IMR-90 (cell line): Measurements from ENCODE around the gene DUSP10. TPM values are rescaled to one million over a fixed set of nuclear protein-coding genes. Genes with fewer than 3 reads are reported as not detected.

ENCODE experiments used
- ATAC-seq: fragments of 200-7000 bp; cut with Tn5 transposase; 2 replicates; pipeline ENCODE4 v1.9.1; 2020; ENCODE audit warnings: low read depth, mild to moderate bottlenecking, moderate library complexity
- BruUV-seq: library from RNA; stranded (reverse); fragments of 400-500 nt; replicated peaks from 2 replicates; lab custom pipeline; 2021; lab: Mats Ljungman, UMichigan
- CTCF ChIA-PET: fragments of 300-600 bp; formaldehyde crosslinking; extraction: SDS; loops from one replicate; lab custom pipeline; 2021; ENCODE audit warnings: antibody characterized with exemption; lab: Yijun Ruan, JAX
- POLR2A ChIA-PET: fragments of 300-600 bp; sonication (Branson Sonifier 250); formaldehyde crosslinking; loops from one replicate; lab custom pipeline; 2022; ENCODE audit warnings: antibody characterized with exemption; ENCODE audit not compliant: unreplicated experiment; lab: Charles Lee
- DNase-seq: peaks from one replicate; pipeline ENCODE4 v3.0.0; 2013
- H2AFZ ChIP-seq: replicated peaks from 2 replicates; pipeline ENCODE3; 2013; ENCODE audit warnings: low read length, mild to moderate bottlenecking; ENCODE audit not compliant: poor library complexity
- H2AK5ac ChIP-seq: 2 replicates; pipeline ENCODE4 v1.6.1; 2013; ENCODE audit warnings: low read depth, low read length, inconsistent platforms
- H2AK9ac ChIP-seq: replicated peaks from 2 replicates; pipeline ENCODE3; 2013; ENCODE audit warnings: mild to moderate bottlenecking, low read depth, low read length, moderate library complexity; ENCODE audit not compliant: poor library complexity
- H2BK120ac ChIP-seq: 2 replicates; pipeline ENCODE4 v1.6.1; 2013; ENCODE audit warnings: low read depth, low read length, inconsistent platforms
- H2BK15ac ChIP-seq: 3 replicates; pipeline ENCODE4 v1.6.1; 2013; ENCODE audit warnings: low read depth, low read length, inconsistent platforms
- H2BK20ac ChIP-seq: 2 replicates; pipeline ENCODE4 v1.6.1; 2013; ENCODE audit warnings: low read depth, mild to moderate bottlenecking, inconsistent platforms, low read length, moderate library complexity
- H2BK5ac ChIP-seq: 2 replicates; pipeline ENCODE4 v1.6.1; 2013; ENCODE audit warnings: mild to moderate bottlenecking, low read depth, low read length, inconsistent platforms; ENCODE audit not compliant: poor library complexity, severe bottlenecking
- H3K14ac ChIP-seq: replicated peaks from 2 replicates; pipeline ENCODE4 v1.6.1; 2013; ENCODE audit warnings: low read depth, low read length, inconsistent platforms
- H3K18ac ChIP-seq: 2 replicates; pipeline ENCODE4 v1.6.1; 2013; ENCODE audit warnings: low read depth, low read length, control low read depth
- H3K23ac ChIP-seq: 2 replicates; pipeline ENCODE4 v1.6.1; 2013; ENCODE audit warnings: low read depth, low read length, inconsistent platforms
- H3K27ac ChIP-seq: 2 replicates; pipeline ENCODE4 v1.5.1; 2013; ENCODE audit warnings: mild to moderate bottlenecking, control low read depth, low read length; ENCODE audit not compliant: insufficient read depth
- H3K27me3 ChIP-seq: 2 replicates; pipeline ENCODE4 v1.6.1; 2013; ENCODE audit warnings: low read length; ENCODE audit not compliant: control insufficient read depth, insufficient read depth
- H3K36me3 ChIP-seq: 2 replicates; pipeline ENCODE4 v1.6.1; 2013; ENCODE audit warnings: low read length, mixed read lengths; ENCODE audit not compliant: control insufficient read depth, insufficient read depth
- H3K4ac ChIP-seq: 2 replicates; pipeline ENCODE4 v1.6.1; 2013; ENCODE audit warnings: low read depth, low read length, inconsistent platforms
- H3K4me1 ChIP-seq: 2 replicates; pipeline ENCODE4 v1.6.1; 2013; ENCODE audit warnings: low read length, mixed read lengths; ENCODE audit not compliant: control insufficient read depth, insufficient read depth
- H3K4me2 ChIP-seq: 2 replicates; pipeline ENCODE4 v1.6.1; 2013; ENCODE audit warnings: low read depth, mild to moderate bottlenecking, control low read depth, low read length, moderate library complexity
- H3K4me3 ChIP-seq: 2 replicates; pipeline ENCODE4 v1.5.1; 2013; ENCODE audit warnings: low read depth, mild to moderate bottlenecking, control low read depth, low read length, moderate library complexity; ENCODE audit not compliant: insufficient read depth
- H3K56ac ChIP-seq: 2 replicates; pipeline ENCODE4 v1.6.1; 2013; ENCODE audit warnings: low read length, inconsistent platforms; ENCODE audit not compliant: insufficient read depth; ENCODE audit errors: extremely low read depth
- H3K79me1 ChIP-seq, 2 experiments: 2 replicates each; pipeline ENCODE4 v1.6.1; 2013; ENCODE audit warnings: low read length in 2 of 2, inconsistent platforms in 1 of 2, low read depth in 1 of 2
- H3K9ac ChIP-seq: 2 replicates; pipeline ENCODE4 v1.6.1; 2013; ENCODE audit warnings: low read depth, low read length, control low read depth
- H3K9me1 ChIP-seq: 2 replicates; pipeline ENCODE4 v1.6.1; 2013; ENCODE audit warnings: low read length, inconsistent platforms; ENCODE audit not compliant: insufficient read depth
- H3K9me3 ChIP-seq: 2 replicates; pipeline ENCODE4 v1.6.1; 2013; ENCODE audit warnings: low read length; ENCODE audit not compliant: control insufficient read depth, insufficient read depth
- H4K20me1 ChIP-seq: 2 replicates; pipeline ENCODE4 v1.6.1; 2013; ENCODE audit warnings: low read length, inconsistent platforms; ENCODE audit not compliant: insufficient read depth
- H4K5ac ChIP-seq: 2 replicates; pipeline ENCODE4 v1.6.1; 2013; ENCODE audit warnings: mild to moderate bottlenecking, low read depth, low read length, control low read depth
- H4K8ac ChIP-seq, 2 experiments: 2 replicates each; pipeline ENCODE4 v1.6.1; 2013; ENCODE audit warnings: low read depth in 2 of 2, low read length in 2 of 2, control low read depth in 1 of 2, inconsistent platforms in 1 of 2
- H4K91ac ChIP-seq: 2 replicates; pipeline ENCODE4 v1.6.1; 2013; ENCODE audit warnings: low read depth, low read length, inconsistent platforms; ENCODE audit not compliant: insufficient read depth
- CEBPB ChIP-seq: IDR thresholded peaks from 2 replicates; pipeline ENCODE4 v1.6.1; 2012; ENCODE audit warnings: low read depth, low read length, improper control_type of control experiment
- FOS ChIP-seq: fragments of 150-350 bp; IDR thresholded peaks from 2 replicates; pipeline ENCODE4 v1.6.1; 2016; ENCODE audit warnings: low read depth, low read length
- WGBS, 2 experiments: methylation state at CpG; one replicate each; pipeline versions ENCODE4 v1.1.5 to v1.1.7; 2013; ENCODE audit warnings: missing lambda C conversion rate in 2 of 2; ENCODE audit not compliant: insufficient read length in 1 of 2; ENCODE audit errors: extremely low coverage in 2 of 2; 5-methylcytosine and 5-hydroxymethylcytosine counted together
- dilution Hi-C: fragments of 300-500 bp; cut with HindIII; formaldehyde crosslinking; loops from one replicate; pipeline ENCODE4 v1.14.3; 2018; ENCODE audit warnings: low sequenced_read_pairs; ENCODE audit not compliant: unreplicated experiment
- in situ Hi-C: fragments of 300-500 bp; cut with MboI; formaldehyde crosslinking; loops from 3 replicates; pipeline ENCODE4 v1.14.3; 2019; ENCODE audit warnings: low sequenced_read_pairs, inconsistent platforms, mixed read lengths
- intact Hi-C: fragments of 100-400 bp; cut with micrococcal nuclease; formaldehyde crosslinking; loops from 2 replicates; pipeline ENCODE4 v1.10.0; 2022
- polyA plus RNA-seq, 3 experiments: library from polyadenylated mRNA; depleted of rRNA; stranded (reverse); fragments of >200 nt; gene quantifications; 2 replicates each; pipeline ENCODE4 v1.2.3, GENCODE V29; 2012; ENCODE audit warnings: low replicate concordance in 1 of 3
- total RNA-seq: library from RNA; depleted of rRNA; stranded (reverse); fragments of >200 nt; gene quantifications from 2 replicates; pipeline ENCODE4 v1.2.3, GENCODE V29; 2012

Gene DUSP10
- total and polyA plus RNA-seq, 2 of the 4 experiments (the other 2 are of a cell fraction), result 41.7 to 59.1 TPM

DNA sequence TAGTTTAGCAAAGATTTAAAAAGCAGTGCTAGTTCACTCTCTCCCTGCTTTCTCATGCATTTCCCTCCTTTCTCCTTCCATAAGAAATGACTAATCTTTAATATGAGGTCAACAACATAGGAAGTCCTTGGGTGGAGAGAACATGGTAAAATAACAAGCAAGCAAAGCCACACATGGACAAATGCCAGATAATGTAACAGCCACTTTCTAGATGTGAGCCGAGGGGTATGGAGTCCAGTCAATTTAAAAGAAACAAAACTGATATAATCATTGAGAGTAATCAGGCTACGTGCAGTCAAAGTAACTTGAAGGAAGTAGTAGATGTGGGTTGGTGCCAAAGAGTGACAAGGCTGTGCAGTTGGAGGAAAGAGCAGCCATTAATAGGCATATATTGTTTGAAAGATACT is 69.6 kb downstream of the DUSP10 start:
- POLR2A ChIA-PET, result no interaction called here
- no peak overlapping the region for H2AFZ ChIP-seq
- H4K20me1 ChIP-seq, result no peaks in the 10 kb centered on the region
- H3K56ac ChIP-seq, result no peak overlapping the region
- no peak overlapping the region for H3K4me3 ChIP-seq
- no peak overlapping the region for H2BK120ac ChIP-seq
- in situ Hi-C loops, result no loop called here
- 0 out of 3 replicates have a peak overlapping the region, but pooled peaks have one; percentile 5 for H2BK15ac ChIP-seq
- H3K14ac ChIP-seq, result no peak overlapping the region
- no peaks in the 10 kb centered on the region for H3K79me1 ChIP-seq
- H4K91ac ChIP-seq, result no peak overlapping the region
- intact Hi-C loops, result no loop called here
- ATAC-seq (peak; percentile 69), DNase-seq (peak; percentile 86)
- H3K4ac ChIP-seq, result no peak overlapping the region
- H3K9me1 ChIP-seq, result no peaks in the 10 kb centered on the region
- WGBS, 2 experiments, result 80% methylated on average over 1 of the region's 2 CpGs; no CpG with 5 or more reads in 1 of the 2 experiments
- no peaks in the 10 kb centered on the region for H3K36me3 ChIP-seq
- no TSS peak for BruUV-seq
- no peak overlapping the region for H3K27ac ChIP-seq
- no peak overlapping the region for H3K23ac ChIP-seq
- dilution Hi-C loops, result no loop called here
- peaks cover 7% of the 10 kb centered on the region for H3K4me1 ChIP-seq
- TF ChIP-seq CEBPB (no peak), FOS (0 out of 2 replicates have a peak, but pooled peaks have one; percentile 10)
- H3K9me3 ChIP-seq, result no peaks in the 10 kb centered on the region
- CTCF ChIA-PET, result no interaction called here
- no peak overlapping the region; the same call in 1 of the 2 replicates for H3K4me2 ChIP-seq
- no peak overlapping the region for H3K9ac ChIP-seq
- H2BK20ac ChIP-seq, result no peak overlapping the region
- H2AK5ac ChIP-seq, result 0 out of 2 replicates have a peak overlapping the region, but pooled peaks have one; percentile 3
- no peak overlapping the region for H4K5ac ChIP-seq
- no peak overlapping the region for H2AK9ac ChIP-seq
- no peaks in the 10 kb centered on the region for H3K27me3 ChIP-seq
- no peak overlapping the region for H2BK5ac ChIP-seq
- H4K8ac ChIP-seq, result peak overlapping the region in 1 of 2 experiments; percentile 1; a peak in 1 of 4 replicates
- H3K18ac ChIP-seq, result peak overlapping the region; percentile 17; the same call in 1 of the 2 replicates
